HUES6 (cell line): ENCODE results near the gene NOC2L.

ENCODE experiments used
- H3K27ac ChIP-seq: 2 replicates; pipeline ENCODE4 v1.7.0; 2013; ENCODE audit warnings: low read depth, mild to moderate bottlenecking, low read length, inconsistent platforms
- H3K27me3 ChIP-seq: 2 replicates; pipeline ENCODE4 v1.6.1; 2013; ENCODE audit warnings: low read length; ENCODE audit not compliant: control insufficient read depth, insufficient read depth
- H3K36me3 ChIP-seq: 2 replicates; pipeline ENCODE4 v1.6.1; 2013; ENCODE audit warnings: low read length; ENCODE audit not compliant: control insufficient read depth, insufficient read depth
- H3K4me1 ChIP-seq: 2 replicates; pipeline ENCODE4 v1.6.1; 2013; ENCODE audit warnings: low read length; ENCODE audit not compliant: control insufficient read depth, insufficient read depth
- H3K4me3 ChIP-seq: 2 replicates; pipeline ENCODE4 v1.5.1; 2013; ENCODE audit warnings: low read depth, low read length
- H3K9ac ChIP-seq: one replicate; pipeline ENCODE4 v1.6.1; 2013; ENCODE audit warnings: mild to moderate bottlenecking, low read length
- H3K9me3 ChIP-seq: 2 replicates; pipeline ENCODE4 v1.6.1; 2013; ENCODE audit warnings: low read depth, low read length; ENCODE audit not compliant: control insufficient read depth, insufficient read depth

Gene NOC2L

DNA sequence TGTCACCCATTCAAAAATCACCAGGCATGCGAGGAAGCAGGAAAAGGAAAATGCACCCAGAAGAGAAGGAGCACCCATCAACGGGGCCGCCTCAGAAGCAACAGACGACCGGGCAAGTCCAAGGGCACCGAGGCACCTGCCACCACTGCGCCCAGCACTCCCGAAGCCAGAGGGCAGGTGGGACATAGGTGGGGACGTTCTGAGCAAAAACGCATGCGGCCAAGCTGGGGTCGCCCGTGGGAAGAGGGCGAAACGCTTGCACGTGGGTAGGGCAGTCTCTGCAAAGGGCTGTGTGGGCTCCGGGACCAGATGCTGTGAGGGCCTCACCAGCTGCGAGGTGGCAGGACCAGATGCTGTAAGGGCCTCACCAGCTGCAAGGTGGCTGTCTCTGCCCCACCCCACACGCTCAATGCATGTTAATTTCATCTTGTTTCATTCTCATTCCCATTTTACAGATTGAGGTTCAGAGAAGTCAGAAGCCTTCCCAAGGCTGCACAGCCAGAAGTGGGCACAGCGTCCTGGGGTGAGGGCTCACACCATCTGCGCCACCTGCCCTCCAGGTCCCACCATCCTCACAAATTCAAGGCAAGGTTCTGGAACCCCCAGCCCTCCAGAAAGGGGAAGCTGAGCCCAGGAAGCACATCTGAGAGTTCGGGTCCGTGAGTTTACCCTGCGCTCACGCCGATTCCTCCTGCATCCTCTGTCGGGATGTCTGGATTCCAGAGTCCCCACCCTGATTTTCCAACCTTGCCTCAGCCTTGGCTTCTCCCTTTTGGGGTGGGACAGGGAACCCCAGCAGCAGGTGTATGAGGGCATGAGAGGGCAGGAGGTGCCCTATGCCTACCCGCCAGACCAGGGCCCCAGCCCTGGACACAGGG lies 43.5 kb downstream of the NOC2L start:
- no peak overlapping the region for H3K4me3 ChIP-seq
- H3K9me3 ChIP-seq, result no peaks in the 10 kb centered on the region
- H3K36me3 ChIP-seq, result no peaks in the 10 kb centered on the region
- H3K27ac ChIP-seq, result no peak overlapping the region
- H3K9ac ChIP-seq, result no peak overlapping the region
- H3K4me1 ChIP-seq, result peaks cover 5% of the 10 kb centered on the region
- peaks cover 100% of the 10 kb centered on the region for H3K27me3 ChIP-seq

DNA sequence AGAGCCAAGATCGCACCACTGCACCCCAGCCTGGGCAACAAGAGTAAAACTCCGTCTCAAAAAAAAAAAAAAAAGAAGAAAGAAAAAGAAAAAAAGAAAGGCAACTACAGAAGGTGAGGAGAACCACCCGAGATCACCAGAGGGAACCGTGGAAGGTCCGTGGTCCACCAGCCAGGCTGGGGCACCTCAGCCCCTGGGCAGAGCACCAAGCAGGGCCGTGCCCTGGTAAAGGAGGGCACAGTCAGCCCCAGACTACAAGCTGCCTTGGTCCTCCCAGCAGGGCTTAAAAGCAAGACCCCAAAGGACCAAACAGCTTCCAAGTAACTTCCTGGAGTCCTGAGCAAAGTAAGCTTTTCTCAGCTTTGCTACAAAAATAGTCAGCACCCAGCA lies 44.2 kb downstream of the NOC2L start:
- Histone ChIP-seq H3K9ac (no peak overlapping the region), H3K9me3 (no peaks in the 10 kb centered on the region), H3K27me3 (peaks cover 96% of the 10 kb centered on the region), H3K36me3 (no peaks in the 10 kb centered on the region), H3K4me3 (no peak overlapping the region), H3K4me1 (no peaks in the 10 kb centered on the region), H3K27ac (no peak overlapping the region)

DNA sequence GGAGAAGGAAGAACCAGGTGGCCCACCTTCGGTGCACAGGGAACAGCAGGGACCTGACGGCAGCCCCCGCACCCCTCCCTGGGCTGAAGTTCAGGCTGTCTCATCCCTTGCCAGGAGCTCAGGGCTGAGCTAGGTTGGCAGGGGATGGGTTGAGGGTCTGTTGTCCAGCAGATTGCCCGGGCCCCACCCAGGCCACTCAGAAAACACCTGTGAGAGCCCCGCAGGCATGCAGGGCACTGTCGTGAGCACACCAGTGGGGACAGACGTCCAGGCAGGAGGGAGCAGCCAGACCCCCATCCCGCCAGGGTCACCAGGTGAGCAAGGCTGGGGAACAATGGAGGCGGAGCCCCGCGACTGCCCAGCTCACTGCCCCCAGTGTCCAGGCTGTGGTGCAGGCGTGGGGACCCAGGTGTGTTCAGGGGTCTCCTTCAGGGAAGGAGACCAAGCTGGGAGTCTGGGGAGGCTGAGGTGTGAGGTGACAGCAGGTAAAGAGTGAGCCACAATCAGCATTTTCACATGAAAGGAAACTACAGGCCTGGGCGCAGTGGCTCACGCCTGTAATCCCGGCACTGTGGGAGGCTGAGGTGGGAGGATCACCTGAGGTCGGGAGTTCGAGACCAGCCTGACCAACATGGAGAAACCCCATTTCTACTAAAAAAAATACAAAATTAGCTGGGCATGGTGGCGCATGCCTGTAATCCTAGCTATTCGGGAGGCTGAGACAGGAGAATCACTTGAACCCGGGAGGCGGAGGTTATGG lies 44.7 kb downstream of the NOC2L start:
- Histone ChIP-seq H3K4me1 (no peaks in the 10 kb centered on the region), H3K27ac (no peak overlapping the region), H3K36me3 (no peaks in the 10 kb centered on the region), H3K9me3 (no peaks in the 10 kb centered on the region), H3K9ac (no peak overlapping the region), H3K27me3 (peaks cover 90% of the 10 kb centered on the region), H3K4me3 (no peak overlapping the region)

DNA sequence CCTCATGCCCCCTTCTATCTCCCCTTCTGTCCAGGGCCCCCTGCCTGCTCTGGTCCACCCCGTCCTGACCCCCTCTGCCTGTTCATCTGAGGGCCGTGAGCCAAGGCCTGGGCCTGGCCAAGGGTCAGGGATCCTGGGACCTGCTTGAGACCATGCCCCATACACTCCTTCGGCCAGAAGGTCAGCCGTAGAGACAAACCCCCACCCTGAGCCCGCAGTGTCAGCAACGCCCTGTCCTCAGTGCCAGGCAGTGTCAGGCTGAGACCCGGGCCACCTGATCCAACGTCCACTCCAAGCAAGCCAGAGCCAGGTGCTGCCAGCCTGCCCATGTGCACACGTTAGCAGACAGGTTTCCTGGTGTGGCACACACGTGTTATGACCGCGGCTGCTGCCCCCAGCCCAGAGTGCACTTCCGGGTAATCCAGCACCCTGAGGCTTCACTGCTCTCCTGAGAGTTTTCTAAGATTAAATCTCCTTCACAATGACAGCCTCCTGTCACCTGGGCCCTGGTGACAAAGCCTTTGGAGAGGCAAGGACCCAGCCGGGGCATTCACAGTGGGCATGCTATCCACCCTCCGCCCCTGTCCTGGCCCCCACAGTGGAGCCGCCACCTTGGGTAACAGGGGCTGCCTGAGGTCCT lies 45.4 kb downstream of the NOC2L start:
- H3K27ac ChIP-seq, result no peak overlapping the region
- no peak overlapping the region for H3K4me3 ChIP-seq
- no peak overlapping the region for H3K9ac ChIP-seq
- H3K36me3 ChIP-seq, result no peaks in the 10 kb centered on the region
- H3K9me3 ChIP-seq, result no peaks in the 10 kb centered on the region
- peaks cover 83% of the 10 kb centered on the region for H3K27me3 ChIP-seq
- H3K4me1 ChIP-seq, result no peaks in the 10 kb centered on the region

DNA sequence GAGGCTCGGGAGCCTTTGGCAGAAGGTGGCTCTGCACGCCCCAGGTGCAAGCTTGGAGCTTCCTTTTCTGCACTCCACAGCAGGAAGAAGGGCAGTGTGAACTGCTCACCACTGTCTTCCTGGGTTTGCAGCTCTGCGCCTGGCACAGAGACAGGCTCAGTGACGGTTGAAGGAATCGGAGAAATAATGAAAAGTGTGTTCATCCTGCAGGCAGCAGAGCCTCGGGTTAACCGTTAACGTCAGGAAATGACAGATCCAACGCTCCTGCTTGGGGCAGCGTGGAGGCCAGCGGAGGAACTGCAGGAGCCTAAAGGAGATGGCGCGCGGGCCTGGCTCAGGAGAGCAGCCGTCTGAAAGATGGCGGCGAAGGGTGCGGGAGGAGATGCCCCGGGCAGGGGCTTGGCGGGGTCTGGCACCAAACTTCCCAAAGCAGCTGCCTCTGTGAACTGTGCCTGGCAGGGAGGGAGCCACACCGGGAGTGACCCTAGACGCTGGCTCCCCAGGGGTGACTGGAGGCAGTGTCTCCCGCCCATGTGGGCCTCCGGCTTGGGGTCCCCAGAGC lies 46.2 kb downstream of the NOC2L start:
- Histone ChIP-seq H3K27me3 (peaks cover 80% of the 10 kb centered on the region), H3K9ac (no peak overlapping the region), H3K36me3 (no peaks in the 10 kb centered on the region), H3K4me3 (no peak overlapping the region), H3K4me1 (no peaks in the 10 kb centered on the region), H3K27ac (no peak overlapping the region), H3K9me3 (no peaks in the 10 kb centered on the region)

DNA sequence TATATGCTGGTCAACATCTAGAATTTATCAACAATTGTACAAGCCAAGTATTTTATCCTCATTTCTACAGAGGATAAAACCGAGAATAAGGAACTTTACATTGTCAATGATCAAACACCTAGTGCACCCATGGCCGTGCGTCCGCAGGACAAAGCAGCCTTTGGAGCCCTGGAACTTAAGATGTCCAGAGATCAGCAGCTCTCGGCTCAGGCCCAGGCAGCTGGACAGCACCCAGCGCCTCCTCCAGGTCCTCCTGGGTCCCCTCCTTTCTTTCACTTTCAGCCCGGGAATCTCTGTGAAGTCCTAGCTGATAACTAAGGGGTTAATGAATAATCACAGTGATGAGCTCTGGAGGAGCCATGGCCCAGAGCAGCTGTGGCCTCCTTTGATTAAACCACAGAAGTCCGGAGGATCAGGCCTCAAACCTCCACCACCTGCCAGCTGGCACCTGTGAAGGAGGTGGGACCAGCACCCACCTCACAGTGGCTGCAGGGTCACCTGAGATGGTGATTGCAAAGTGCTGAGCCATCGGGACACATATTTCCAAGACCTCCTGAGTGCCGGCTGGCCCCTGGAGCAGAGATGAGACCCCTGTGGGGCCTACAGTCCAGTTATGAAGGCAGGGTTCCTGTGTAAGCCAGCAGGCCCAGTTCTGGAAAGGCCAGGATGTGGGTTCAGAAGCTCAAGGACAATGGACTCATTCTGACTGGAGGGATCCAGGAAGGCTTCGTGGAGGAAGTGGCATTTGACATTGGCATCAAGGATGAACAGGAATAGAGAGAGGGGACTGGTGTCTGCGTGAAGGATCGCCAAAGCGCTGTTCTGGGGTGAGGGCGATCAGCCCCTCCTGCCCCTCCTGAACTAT lies 46.9 kb downstream of the NOC2L start:
- Histone ChIP-seq H3K27me3 (peaks cover 80% of the 10 kb centered on the region), H3K4me1 (no peaks in the 10 kb centered on the region), H3K36me3 (no peaks in the 10 kb centered on the region), H3K9ac (no peak overlapping the region), H3K9me3 (no peaks in the 10 kb centered on the region), H3K4me3 (no peak overlapping the region), H3K27ac (no peak overlapping the region)

DNA sequence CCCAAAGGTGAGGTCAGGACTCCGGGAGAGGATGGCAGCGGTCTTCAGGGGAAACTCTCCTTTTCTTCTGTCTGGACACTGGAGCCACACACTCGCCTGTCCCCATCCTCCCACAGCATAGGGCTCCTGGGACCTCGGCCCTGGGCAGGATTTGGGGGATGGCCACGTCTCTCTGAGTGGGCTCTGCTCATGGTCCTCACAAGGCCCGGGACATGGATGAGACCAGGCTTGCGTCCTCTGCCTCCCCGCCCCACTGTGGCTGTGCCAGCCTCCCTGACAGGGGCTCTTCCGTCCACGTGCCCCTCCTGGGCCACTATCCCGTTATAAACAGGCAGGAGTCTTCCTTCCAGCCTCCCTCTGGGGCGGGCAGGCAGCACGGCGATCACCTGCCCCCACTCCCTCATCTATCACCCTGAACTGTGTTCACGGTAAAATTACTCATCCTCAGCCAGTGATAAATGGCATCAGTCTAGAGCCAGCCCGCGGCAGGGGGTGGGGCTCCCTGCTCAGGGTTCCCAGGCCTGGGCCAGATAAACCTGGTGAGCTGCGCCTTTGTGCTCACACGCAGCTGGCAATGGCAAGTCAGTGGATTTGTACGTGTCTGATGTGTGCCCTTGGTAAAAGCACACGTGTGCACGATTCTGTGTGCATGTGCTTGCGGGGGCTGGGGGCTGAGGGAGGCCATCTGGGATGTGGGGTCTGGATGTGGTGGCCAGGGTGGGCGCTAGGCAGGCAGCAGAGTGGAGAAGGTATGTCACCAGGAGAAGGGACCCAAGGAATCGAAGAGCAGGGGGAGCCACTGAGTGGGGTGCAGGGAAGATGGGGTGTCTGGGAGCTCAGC lies 48.0 kb downstream of the NOC2L start:
- Histone ChIP-seq H3K27ac (no peak overlapping the region), H3K4me1 (no peaks in the 10 kb centered on the region), H3K9me3 (no peaks in the 10 kb centered on the region), H3K9ac (no peak overlapping the region), H3K36me3 (no peaks in the 10 kb centered on the region), H3K4me3 (no peak overlapping the region), H3K27me3 (peaks cover 80% of the 10 kb centered on the region)

DNA sequence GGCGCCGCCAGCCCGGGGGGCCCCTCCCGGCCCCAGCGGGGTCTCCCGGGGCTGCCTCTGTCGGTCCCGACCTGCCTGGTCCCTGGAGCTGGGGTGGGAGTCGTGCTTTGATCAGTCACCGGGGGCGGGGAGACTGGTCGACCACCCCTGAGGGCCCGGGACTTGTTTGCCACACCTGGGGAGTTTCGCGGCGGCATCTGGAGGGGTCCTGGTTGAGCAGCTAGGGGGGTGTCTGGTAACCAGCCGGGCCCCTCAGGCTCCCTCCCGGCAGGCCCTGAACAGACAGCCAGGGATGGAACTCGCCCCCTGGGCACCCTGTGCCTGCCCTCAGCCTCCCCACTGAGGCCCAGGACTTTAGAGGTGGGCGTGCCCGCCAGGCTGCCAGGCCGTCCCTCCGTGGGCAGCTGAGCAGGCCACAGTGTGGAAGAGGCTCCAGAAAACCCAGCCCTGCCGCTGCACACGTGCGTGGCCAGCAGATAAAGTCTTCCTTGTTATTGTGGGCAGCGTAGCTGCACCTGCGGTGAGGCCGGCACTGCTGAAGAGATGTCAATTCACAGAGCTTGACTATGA lies 48.7 kb downstream of the NOC2L start:
- H3K9me3 ChIP-seq, result no peaks in the 10 kb centered on the region
- no peak overlapping the region for H3K9ac ChIP-seq
- no peak overlapping the region for H3K27ac ChIP-seq
- peaks cover 80% of the 10 kb centered on the region for H3K27me3 ChIP-seq
- H3K4me3 ChIP-seq, result no peak overlapping the region
- no peaks in the 10 kb centered on the region for H3K36me3 ChIP-seq
- H3K4me1 ChIP-seq, result peaks cover 2% of the 10 kb centered on the region

DNA sequence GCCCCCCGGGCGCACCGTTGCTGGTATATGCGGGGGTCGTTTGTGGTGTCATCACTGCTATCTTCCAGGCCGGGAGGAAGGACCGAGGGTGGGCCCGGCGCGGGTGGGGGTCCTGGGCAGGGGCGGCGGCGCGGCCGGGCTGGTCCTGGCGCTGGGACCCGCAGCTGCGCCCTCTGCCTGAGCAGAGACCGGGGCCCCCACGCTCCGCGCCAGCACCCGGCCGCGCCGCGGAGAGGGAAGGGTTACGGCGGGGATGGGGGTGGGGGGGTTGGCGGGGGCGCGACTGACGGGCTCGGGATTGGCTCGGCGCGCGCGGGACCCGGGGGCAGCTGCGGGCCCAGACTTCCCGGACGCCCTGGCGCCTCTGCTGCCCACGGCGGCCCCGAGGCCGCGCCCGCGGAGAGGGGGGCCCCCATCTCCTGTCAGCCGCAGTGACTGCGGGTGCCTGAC lies 49.2 kb downstream of the NOC2L start:
- H3K9ac ChIP-seq, result no peak overlapping the region
- peaks cover 3% of the 10 kb centered on the region for H3K4me1 ChIP-seq
- H3K27ac ChIP-seq, result no peak overlapping the region
- H3K36me3 ChIP-seq, result no peaks in the 10 kb centered on the region
- no peaks in the 10 kb centered on the region for H3K9me3 ChIP-seq
- no peak overlapping the region for H3K4me3 ChIP-seq
- H3K27me3 ChIP-seq, result peaks cover 80% of the 10 kb centered on the region
